HepG2 (cell line): ENCODE data around the gene PDE2A. TPM values are rescaled to one million over a fixed set of nuclear protein-coding genes. Genes with fewer than 3 reads are reported as not detected.

ENCODE experiments used
- ASH2L ChIP-seq: fragments of 300-600, 200-600 bp; sonication (generic); IDR thresholded peaks from 2 replicates; pipeline ENCODE4 v1.7.0; 2017; ENCODE audit warnings: low read depth, mild to moderate bottlenecking, moderate library complexity, mixed read lengths, low read length; ENCODE audit not compliant: insufficient read length
- DR1 ChIP-seq: sonication (generic); formaldehyde crosslinking; IDR thresholded peaks from 2 replicates; pipeline ENCODE4 v1.8.0; 2021; ENCODE audit warnings: mild to moderate bottlenecking, missing genetic modification reagents, inconsistent platforms
- ETV5 ChIP-seq: IDR thresholded peaks from 2 replicates; pipeline ENCODE4 v1.6.1; 2018; ENCODE audit warnings: missing biosample characterization, missing genetic modification reagents, inconsistent platforms, borderline replicate concordance
- FOXP1 ChIP-seq, 2 experiments: fragments of 450-650 bp in 1 of 2; IDR thresholded peaks; 2 replicates each; pipeline ENCODE4 v1.6.1; 2017 to 2018; ENCODE audit warnings: antibody characterized with exemption in 1 of 2
- HNF4A ChIP-seq: sonication (generic); formaldehyde crosslinking; IDR thresholded peaks from 2 replicates; pipeline ENCODE4 v1.4.0; 2020; ENCODE audit warnings: missing genetic modification reagents
- KAT7 ChIP-seq: IDR thresholded peaks from 2 replicates; pipeline ENCODE4 v1.6.1; 2018; ENCODE audit warnings: borderline replicate concordance, missing compliant biosample characterization
- PATZ1 ChIP-seq: sonication (generic); formaldehyde crosslinking; IDR thresholded peaks from 2 replicates; pipeline ENCODE4 v1.4.0; 2020; ENCODE audit warnings: missing genetic modification reagents
- STAG1 ChIP-seq: sonication (generic); formaldehyde crosslinking; IDR thresholded peaks from 2 replicates; pipeline ENCODE4 v1.4.0; 2020; ENCODE audit warnings: missing genetic modification reagents
- THAP11 ChIP-seq: IDR thresholded peaks from 2 replicates; pipeline ENCODE4 v1.6.1; 2016; ENCODE audit warnings: missing biosample characterization, missing genetic modification reagents
- ZFY ChIP-seq: sonication (generic); formaldehyde crosslinking; IDR thresholded peaks from 2 replicates; pipeline ENCODE4 v1.4.0; 2020; ENCODE audit warnings: missing genetic modification reagents
- ZNF17 ChIP-seq: sonication (generic); formaldehyde crosslinking; IDR thresholded peaks from 2 replicates; pipeline ENCODE4 v1.5.0; 2020; ENCODE audit warnings: mild to moderate bottlenecking, missing genetic modification reagents
- ZNF329 ChIP-seq: sonication (generic); formaldehyde crosslinking; IDR thresholded peaks from 2 replicates; pipeline ENCODE4 v1.9.0; 2021; ENCODE audit warnings: low read depth, mild to moderate bottlenecking, missing genetic modification reagents
- ZNF44 ChIP-seq: sonication (generic); formaldehyde crosslinking; IDR thresholded peaks from 2 replicates; pipeline ENCODE4 v1.5.1; 2020; ENCODE audit warnings: mild to moderate bottlenecking, missing genetic modification reagents
- polyA plus RNA-seq, 8 experiments: library from polyadenylated mRNA; depleted of rRNA in 3 of 8; stranded (reverse) in 7 of 8; unstranded in 1 of 8; fragments of >200 nt; fragmentation: Illumina TruSeq in 4 of 8; extraction: Trizol in 4 of 8; gene quantifications; 2 replicates each; pipeline versions ENCODE4 v1.2.1 to v1.2.3, GENCODE V29; 2011 to 2016; ENCODE audit warnings: low read depth in 4 of 8, missing spikeins in 1 of 8, mixed read lengths in 1 of 8; ENCODE audit not compliant: insufficient read depth in 1 of 8
- total RNA-seq, 5 experiments: library from RNA; depleted of rRNA; stranded (reverse); fragments of >200 nt; fragmentation: Illumina TruSeq; extraction: Trizol; gene quantifications; 2 replicates each; pipeline ENCODE4 v1.2.3, GENCODE V29; 2016; ENCODE audit warnings: low read depth in 1 of 5
- TF ChIP-seq, protein P1 (sequence below): sonication (generic); formaldehyde crosslinking; IDR thresholded peaks from 2 replicates; pipeline ENCODE4; 2020; ENCODE audit warnings: missing genetic modification reagents, mild to moderate bottlenecking, borderline replicate concordance
- TF ChIP-seq, protein P2 (sequence below): sonication (generic); formaldehyde crosslinking; conservative IDR thresholded peaks from 2 replicates; pipeline ENCODE4 v1.4.0; 2020; ENCODE audit warnings: missing genetic modification reagents
- TF ChIP-seq, protein P3 (sequence below): sonication (generic); formaldehyde crosslinking; IDR thresholded peaks from 2 replicates; pipeline ENCODE4 v1.4.0; 2020; ENCODE audit warnings: missing genetic modification reagents, borderline replicate concordance
- TF ChIP-seq, protein P4 (sequence below): sonication (generic); formaldehyde crosslinking; IDR thresholded peaks from 2 replicates; pipeline ENCODE4 v1.8.1; 2023; ENCODE audit warnings: missing genetic modification reagents, inconsistent platforms, borderline replicate concordance

Gene PDE2A
- total and polyA plus RNA-seq, 2 of the 13 experiments (the other 11 are each of a cell fraction or from before 2014, with no cell fraction given): 3.1 TPM; not detected in 1

DNA sequence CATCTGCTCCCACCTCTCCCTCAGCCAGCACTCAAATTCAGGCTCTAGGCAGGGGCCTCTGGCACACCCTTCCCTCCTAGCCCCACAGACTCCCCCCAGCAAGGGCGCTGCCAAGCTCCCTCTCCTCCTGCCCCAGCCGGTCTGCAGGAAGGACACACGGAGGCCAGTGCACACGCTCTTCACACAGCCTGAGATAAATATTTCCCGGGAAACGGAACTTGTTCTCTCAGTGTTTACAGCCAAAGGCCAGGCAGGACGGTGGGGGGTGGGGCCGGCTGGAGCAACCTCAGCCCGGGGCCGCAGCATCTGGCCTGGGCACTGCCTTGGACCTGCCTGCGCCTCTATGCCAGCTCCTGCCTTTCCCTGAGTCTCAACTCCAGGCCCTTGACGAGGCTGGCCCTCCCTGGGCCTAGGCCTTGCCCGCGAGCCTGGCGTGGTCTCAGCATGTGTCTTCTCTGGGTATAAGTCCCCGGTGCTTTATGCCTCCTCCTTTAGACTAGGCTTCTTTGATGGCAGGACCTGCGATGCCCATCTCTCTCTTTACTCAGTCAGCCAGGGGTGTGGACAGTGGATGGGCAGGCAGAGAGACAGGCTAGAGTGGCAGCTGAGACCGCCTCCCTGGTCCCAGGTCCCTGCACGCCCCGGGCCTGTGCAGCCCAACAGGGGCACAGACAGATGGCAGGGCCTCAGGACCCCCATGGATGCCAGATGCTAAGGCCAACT is 48.4 kb downstream of the PDE2A start (continued):
- TF ChIP-seq, protein P1, sequence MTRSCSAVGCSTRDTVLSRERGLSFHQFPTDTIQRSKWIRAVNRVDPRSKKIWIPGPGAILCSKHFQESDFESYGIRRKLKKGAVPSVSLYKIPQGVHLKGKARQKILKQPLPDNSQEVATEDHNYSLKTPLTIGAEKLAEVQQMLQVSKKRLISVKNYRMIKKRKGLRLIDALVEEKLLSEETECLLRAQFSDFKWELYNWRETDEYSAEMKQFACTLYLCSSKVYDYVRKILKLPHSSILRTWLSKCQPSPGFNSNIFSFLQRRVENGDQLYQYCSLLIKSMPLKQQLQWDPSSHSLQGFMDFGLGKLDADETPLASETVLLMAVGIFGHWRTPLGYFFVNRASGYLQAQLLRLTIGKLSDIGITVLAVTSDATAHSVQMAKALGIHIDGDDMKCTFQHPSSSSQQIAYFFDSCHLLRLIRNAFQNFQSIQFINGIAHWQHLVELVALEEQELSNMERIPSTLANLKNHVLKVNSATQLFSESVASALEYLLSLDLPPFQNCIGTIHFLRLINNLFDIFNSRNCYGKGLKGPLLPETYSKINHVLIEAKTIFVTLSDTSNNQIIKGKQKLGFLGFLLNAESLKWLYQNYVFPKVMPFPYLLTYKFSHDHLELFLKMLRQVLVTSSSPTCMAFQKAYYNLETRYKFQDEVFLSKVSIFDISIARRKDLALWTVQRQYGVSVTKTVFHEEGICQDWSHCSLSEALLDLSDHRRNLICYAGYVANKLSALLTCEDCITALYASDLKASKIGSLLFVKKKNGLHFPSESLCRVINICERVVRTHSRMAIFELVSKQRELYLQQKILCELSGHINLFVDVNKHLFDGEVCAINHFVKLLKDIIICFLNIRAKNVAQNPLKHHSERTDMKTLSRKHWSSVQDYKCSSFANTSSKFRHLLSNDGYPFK (CRISPR knock-in tag): peak; percentile 17; the same call in 1 of the 2 replicates
- TF ChIP-seq, protein P2, sequence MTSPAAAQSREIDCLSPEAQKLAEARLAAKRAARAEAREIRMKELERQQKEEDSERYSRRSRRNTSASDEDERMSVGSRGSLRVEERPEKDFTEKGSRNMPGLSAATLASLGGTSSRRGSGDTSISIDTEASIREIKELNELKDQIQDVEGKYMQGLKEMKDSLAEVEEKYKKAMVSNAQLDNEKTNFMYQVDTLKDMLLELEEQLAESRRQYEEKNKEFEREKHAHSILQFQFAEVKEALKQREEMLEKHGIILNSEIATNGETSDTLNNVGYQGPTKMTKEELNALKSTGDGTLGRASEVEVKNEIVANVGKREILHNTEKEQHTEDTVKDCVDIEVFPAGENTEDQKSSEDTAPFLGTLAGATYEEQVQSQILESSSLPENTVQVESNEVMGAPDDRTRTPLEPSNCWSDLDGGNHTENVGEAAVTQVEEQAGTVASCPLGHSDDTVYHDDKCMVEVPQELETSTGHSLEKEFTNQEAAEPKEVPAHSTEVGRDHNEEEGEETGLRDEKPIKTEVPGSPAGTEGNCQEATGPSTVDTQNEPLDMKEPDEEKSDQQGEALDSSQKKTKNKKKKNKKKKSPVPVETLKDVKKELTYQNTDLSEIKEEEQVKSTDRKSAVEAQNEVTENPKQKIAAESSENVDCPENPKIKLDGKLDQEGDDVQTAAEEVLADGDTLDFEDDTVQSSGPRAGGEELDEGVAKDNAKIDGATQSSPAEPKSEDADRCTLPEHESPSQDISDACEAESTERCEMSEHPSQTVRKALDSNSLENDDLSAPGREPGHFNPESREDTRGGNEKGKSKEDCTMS: no peak
- TF ChIP-seq, protein P3, sequence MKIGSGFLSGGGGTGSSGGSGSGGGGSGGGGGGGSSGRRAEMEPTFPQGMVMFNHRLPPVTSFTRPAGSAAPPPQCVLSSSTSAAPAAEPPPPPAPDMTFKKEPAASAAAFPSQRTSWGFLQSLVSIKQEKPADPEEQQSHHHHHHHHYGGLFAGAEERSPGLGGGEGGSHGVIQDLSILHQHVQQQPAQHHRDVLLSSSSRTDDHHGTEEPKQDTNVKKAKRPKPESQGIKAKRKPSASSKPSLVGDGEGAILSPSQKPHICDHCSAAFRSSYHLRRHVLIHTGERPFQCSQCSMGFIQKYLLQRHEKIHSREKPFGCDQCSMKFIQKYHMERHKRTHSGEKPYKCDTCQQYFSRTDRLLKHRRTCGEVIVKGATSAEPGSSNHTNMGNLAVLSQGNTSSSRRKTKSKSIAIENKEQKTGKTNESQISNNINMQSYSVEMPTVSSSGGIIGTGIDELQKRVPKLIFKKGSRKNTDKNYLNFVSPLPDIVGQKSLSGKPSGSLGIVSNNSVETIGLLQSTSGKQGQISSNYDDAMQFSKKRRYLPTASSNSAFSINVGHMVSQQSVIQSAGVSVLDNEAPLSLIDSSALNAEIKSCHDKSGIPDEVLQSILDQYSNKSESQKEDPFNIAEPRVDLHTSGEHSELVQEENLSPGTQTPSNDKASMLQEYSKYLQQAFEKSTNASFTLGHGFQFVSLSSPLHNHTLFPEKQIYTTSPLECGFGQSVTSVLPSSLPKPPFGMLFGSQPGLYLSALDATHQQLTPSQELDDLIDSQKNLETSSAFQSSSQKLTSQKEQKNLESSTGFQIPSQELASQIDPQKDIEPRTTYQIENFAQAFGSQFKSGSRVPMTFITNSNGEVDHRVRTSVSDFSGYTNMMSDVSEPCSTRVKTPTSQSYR: peak; percentile 87
- TF ChIP-seq PATZ1 (CRISPR knock-in tag) (0 out of 2 replicates have a peak, but pooled peaks have one; percentile 15), ZNF17 (CRISPR knock-in tag) (no peak), ZFY (peak; percentile 32; the same call in 1 of the 2 replicates), ZNF44 (no peak), KAT7 (CRISPR knock-in tag) (no peak), THAP11 (CRISPR knock-in tag) (no peak), ZNF329 (CRISPR knock-in tag) (no peak), ETV5 (CRISPR knock-in tag) (peak; percentile 36; the same call in 1 of the 2 replicates), DR1 (CRISPR knock-in tag) (no peak), STAG1 (CRISPR knock-in tag) (no peak), HNF4A (CRISPR knock-in tag) (peak; percentile 21; the same call in 1 of the 2 replicates), FOXP1 (IDR thresholded peaks at IDR 0.05) (no peak), FOXP1 (CRISPR knock-in tag; IDR thresholded peaks at IDR 0.05) (peak; percentile 52; the same call in 1 of the 2 replicates), ASH2L (no peak)
- TF ChIP-seq, protein P4, sequence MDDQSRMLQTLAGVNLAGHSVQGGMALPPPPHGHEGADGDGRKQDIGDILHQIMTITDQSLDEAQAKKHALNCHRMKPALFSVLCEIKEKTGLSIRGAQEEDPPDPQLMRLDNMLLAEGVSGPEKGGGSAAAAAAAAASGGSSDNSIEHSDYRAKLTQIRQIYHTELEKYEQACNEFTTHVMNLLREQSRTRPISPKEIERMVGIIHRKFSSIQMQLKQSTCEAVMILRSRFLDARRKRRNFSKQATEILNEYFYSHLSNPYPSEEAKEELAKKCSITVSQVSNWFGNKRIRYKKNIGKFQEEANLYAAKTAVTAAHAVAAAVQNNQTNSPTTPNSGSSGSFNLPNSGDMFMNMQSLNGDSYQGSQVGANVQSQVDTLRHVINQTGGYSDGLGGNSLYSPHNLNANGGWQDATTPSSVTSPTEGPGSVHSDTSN (CRISPR knock-in tag): no peak
